ENCODE results near the gene AHNAK2.
"Not testable (repeated sequence)": the region's sequence is repeated elsewhere in the genome, so short reads cannot be mapped to it uniquely, and the experiment has no call there.

The AHNAK2 gene

DNA sequence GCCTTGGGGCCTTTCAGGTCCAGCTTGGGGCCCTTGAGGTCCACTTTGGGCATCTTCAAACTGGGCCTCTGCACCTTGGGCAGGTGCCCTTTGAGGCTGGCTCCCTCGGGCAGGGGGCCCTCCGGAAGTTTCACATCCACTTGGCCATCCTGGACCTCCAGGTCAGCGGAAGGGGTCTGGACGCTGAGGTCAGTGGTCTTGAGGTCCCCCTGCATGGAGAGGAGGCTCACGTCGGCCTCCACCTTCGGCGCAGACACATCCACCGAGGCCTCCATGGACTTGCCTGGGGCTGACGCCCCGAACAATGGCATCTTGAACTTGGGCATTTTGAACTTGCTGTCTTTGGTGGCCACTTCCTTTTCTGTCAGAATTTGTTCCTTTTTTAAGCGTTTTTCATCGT, 25.1 kb downstream of the AHNAK2 start:
- DNase-seq (ENCODE audit: low read depth) = no peak

DNA sequence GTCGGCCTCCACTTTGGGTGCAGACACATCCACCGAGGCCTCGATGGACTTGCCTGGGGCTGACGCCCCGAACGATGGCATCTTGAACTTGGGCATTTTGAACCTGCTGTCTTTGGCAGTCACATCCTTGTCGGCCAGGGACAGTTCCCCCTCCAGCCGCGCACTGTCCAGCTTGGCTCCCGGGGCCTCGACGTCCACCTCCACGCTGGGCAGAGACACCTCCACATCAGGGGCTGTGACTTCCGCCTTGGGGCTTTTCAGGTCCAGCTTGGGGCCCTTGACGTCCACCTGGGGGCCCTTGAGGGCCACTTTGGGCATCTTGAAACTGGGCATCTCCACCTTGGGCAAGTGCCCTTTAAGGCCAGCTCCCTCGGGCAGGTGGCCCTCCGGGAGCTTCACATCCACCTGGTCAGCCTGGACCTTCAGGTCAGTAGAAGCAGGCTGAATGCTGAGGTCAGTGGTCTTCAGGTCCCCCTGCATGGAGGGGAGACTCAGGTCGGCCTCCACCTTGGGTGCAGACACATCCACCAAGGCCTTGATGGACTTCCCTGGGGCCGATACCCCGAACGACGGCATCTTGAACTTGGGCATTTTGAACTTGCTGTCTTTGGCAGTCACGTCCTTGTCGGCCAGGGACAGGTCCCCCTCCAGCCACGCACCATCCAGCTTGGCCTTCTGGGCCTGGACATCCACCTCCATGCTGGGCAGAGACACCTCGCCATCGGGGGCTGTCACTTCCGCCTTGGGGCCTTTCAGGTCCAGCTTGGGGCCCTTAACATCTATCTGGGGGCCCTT, 26.1 kb downstream of the AHNAK2 start:
- not testable (repeated sequence) for DNase-seq (ENCODE audit: low read depth)

DNA sequence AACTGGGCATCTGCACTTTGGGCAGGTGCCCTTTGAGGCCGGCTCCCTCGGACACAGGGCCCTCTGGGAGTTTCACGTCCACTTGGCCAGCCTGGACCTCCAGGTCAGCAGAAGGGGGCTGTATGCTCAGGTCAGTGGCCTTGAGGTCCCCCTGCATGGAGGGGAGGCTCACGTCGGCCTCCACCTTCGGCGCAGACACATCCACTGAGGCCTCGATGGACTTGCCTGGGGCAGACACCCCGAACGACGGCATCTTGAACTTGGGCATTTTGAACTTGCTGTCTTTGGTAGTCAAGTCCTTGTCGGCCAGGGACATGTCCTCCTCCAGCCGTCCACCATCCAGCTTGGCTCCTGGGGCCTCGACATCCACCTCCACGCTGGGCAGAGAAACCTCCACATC, 27.5 kb downstream of the AHNAK2 start:
- not testable (repeated sequence) for DNase-seq (ENCODE audit: low read depth)

DNA sequence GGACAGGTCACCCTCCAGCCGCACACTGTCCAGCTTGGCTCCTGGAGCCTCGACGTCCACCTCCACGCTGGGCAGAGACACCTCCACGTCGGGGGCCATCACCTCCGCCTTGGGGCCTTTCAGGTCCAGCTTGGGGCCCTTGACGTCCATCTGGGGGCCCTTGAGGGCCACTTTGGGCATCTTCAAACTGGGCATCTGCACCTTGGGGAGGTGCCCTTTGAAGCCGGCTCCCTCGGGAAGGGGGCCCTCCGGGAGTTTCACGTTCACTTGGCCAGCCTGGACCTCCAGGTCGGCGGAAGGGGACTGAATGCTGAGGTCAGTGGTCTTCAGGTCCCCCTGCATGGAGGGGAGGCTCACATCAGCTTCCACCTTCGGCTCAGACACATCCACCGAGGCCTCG, 28.2 kb downstream of the AHNAK2 start:
- no peak for DNase-seq (ENCODE audit: low read depth)

DNA sequence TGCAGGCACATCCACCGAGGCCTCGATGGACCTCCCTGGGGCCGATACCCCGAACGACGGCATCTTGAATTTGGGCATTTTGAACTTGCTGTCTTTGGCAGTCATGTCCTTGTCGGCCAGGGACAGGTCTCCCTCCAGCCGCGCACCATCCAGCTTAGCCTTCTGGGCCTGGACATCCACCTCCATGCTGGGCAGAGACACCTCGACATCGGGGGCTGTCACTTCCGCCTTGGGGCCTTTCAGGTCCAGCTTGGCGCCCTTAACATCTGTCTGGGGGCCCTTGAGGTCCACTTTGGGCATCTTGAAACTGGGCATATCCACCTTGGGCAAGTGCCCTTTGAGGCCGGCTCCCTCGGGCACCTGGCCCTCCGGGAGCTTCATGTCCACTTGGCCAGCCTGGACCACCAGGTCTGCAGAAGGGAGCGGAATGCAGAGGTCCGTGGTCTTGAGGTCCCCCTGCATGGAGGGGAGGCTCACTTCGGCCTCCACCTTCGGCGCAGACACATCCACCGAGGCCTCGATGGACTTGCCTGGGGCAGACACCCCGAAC, 28.7 kb downstream of the AHNAK2 start:
- DNase-seq (ENCODE audit: low read depth) = not testable (repeated sequence)

DNA sequence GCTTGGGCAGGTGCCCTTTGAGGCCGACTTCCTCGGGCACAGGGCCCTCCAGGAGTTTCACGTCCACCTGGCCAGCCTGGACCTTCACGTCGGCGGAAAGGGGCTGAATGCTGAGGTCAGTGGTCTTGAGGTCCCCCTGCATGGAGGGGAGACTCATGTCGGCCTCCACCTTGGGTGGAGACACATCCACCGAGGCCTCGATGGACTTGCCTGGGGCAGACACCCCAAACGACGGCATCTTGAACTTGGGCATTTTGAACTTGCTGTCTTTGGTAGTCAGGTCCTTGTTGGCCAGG, 29.5 kb downstream of the AHNAK2 start:
- DNase-seq (ENCODE audit: low read depth) = no peak

DNA sequence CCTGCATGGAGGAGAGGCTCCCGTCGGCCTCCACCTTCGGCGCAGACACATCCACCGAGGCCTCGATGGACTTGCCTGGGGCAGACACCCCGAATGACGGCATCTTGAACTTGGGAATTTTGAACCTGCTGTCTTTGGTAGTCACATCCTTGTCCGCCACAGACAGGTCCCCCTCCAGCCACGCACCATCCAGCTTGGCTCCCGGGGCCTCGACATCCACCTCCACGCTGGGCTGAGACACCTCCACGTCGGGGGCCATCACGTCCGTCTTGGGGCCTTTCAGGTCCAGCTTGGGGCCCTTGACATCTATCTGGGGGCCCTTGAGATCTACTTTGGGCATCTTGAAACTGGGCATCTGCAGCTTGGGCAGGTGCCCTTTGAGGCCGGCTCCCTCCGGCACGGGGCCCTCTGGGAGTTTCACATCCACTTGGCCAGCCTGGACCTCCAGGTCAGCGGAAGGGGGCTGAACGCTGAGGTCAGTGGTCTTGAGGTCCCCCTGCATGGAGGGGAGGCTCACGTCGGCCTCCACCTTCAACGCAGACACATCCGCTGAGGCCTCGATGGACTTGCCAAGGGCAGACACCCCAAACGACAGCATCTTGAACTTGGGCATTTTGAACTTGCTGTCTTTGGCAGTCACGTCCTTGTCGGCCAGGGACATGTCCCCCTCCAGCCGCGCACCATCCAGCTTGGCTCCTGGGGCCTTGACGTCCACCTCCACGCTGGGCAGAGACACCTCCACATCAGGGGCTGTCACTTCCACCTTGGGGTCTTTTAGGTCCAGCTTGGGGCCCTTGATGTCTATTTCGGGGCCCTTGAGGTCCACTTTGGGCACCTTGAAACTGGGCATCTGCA, 30.1 kb downstream of the AHNAK2 start:
- not testable (repeated sequence) for DNase-seq (ENCODE audit: low read depth)

DNA sequence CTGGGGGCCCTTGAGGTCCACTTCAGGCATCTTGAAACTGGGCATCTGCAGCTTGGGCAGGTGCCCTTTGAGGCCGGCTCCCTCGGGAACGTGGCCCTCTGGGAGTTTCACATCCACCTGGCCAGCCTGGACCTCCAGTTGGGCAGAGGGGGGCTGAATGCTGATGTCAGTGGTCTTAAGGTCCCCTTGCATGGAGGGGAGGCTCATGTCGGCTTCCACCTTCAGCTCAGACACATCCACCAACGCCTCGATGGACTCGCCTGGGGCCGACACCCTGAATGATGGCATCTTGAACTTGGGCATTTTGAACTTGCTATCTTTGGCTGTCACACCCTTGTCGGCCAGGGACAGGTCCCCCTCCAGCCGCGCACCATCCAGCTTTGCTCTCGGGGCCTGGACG, 31.0 kb downstream of the AHNAK2 start:
- not testable (repeated sequence) for DNase-seq (ENCODE audit: low read depth)

DNA sequence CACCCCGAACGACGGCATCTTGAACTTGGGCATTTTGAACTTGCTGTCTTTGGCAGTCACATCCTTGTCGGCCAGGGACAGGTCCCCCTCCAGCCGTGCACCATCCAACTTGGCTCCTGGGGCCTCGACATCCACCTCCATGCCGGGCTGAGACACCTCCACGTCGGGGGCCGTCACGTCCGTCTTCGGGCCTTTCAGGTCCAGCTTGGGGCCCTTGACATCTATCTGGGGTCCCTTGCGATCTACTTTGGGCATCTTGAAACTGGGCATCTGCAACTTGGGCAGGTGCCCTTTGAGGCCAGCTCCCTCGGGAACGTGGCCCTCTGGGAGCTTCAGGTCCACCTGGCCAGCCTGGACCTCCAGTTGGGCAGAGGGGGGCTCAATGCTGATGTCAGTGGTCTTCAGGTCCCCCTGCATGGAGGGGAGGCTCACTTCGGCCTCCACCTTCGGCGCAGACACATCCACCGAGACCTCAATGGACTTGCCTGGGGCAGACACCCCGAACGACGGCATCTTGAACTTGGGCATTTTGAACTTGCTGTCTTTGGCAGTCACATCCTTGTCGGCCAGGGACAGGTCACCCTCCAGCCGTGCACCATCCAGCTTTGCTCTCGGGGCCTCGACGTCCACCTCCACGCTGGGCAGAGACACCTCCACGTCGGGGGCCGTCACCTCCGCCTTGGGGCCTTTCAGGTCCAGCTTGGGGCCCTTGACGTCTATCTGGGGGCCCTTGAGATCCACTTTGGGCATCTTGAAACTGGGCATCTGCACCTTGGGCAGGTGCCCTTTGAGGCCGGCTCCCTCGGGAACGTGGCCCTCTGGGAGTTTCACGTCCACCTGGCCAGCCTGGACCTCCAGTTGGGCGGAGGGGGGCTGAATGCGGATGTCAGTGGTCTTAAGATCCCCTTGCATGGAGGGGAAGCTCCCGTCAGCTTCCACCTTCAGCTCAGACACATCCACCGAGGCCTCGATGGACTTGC, 31.9 kb downstream of the AHNAK2 start:
- not testable (repeated sequence) for DNase-seq (ENCODE audit: low read depth)

DNA sequence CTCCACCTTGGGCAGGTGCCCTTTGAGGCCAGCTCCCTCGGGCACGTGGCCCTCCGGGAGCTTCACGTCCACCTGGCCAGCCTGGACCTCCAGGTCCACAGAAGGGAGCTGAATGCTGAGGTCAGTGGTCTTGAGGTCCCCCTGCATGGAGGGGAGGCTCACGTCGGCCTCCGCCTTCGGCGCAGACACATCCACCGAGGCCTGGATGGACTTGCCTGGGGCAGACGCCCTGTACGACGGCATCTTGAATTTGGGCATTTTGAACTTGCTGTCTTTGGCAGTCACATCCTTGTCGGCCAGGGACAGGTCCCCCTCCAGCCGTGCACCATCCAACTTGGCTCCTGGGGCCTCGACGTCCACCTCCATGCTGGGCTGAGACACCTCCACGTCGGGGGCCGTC, 32.9 kb downstream of the AHNAK2 start:
- not testable (repeated sequence) for DNase-seq (ENCODE audit: low read depth)

DNA sequence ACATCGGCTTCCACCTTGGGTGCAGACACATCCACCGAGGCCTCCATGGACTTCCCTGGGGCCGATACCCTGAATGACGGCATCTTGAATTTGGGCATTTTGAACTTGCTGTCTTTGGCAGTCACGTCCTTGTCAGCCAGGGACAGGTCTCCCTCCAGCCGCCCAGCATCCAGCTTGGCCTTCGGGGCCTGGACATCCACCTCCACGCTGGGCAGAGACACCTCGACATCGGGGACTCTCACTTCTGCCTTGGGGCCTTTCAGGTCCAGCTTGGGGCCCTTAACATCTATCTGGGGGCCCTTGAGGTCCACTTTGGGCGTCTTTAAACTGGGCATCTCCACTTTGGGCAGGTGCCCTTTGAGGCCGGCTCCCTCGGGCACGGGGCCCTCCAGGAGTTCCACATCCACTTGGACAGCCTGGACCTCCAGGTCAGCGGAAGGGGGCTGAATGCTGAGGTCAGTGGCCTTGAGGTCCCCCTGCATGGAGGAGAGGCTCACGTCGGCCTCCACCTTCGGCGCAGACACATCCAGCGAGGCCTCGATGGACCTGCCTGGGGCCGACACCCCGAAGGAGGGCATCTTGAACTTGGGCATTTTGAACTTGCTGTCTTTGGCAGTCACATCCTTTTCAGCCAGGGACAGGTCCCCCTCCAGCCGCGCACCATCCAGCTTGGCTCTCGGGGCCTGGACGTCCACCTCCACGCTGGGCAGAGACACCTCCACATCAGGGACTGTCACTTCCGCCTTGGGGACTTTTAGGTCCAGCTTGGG, 33.6 kb downstream of the AHNAK2 start:
- not testable (repeated sequence) for DNase-seq (ENCODE audit: low read depth)

DNA sequence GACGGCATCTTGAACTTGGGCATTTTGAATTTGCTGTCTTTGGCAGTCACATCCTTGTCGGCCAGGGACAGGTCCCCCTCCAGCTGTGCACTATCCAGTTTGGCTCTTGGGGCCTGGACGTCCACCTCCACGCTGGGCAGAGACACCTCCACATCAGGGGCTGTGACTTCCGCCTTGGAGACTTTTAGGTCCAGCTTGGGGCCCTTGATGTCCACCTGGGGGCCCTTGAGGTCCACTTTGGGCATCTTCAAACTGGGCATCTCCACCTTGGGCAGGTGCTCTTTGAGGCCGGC, 34.2 kb downstream of the AHNAK2 start:
- not testable (repeated sequence) for DNase-seq (ENCODE audit: low read depth)

DNA sequence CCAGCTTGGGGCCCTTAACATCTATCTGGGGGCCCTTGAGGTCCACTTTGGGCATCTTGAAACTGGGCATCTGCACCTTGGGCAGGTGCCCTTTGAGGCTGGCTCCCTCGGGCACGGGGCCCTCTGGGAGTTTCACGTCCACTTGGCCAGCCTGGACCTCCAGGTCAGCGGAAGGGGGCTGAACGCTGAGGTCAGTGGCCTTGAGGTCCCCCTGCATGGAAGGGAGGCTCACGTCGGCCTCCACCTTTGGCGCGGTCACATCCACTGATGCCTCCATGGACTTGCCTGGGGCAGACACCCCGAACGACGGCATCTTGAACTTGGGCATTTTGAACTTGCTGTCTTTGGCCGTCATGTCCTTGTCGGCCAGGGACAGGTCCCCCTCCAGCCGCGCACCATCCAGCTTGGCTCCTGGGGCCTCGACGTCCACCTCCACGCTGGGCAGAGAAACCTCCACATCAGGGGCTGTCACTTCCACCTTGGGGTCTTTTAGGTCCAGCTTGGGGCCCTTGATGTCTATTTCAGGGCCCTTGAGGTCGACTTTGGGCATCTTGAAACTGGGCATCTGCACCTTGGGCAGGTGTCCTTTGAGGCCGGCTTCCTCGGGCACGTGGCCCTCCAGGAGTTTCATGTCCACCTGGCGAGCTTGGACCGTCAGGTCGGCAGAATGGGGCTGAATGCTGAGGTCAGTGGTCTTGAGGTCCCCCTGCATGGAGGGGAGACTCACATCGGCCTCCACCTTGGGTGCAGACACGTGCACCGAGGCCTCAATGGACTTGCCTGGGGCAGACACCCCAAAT, 34.8 kb downstream of the AHNAK2 start:
- DNase-seq (ENCODE audit: low read depth) = not testable (repeated sequence)

DNA sequence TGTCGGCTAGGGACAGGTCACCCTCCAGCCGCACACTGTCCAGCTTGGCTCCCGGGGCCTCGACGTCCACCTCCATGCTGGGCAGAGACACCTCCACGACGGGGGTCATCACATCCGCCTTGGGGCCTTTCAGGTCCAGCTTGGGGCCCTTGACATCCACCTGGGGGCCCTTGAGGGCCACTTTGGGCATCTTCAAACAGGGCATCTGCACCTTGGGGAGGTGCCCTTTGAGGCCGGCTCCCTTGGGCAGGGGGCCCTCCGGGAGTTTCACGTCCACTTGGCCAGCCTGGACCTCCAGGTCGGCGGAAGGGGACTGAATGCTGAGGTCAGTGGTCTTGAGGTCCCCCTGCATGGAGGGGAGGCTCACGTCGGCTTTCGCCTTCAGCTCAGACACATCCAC, 35.6 kb downstream of the AHNAK2 start:
- DNase-seq (ENCODE audit: low read depth) = no peak

DNA sequence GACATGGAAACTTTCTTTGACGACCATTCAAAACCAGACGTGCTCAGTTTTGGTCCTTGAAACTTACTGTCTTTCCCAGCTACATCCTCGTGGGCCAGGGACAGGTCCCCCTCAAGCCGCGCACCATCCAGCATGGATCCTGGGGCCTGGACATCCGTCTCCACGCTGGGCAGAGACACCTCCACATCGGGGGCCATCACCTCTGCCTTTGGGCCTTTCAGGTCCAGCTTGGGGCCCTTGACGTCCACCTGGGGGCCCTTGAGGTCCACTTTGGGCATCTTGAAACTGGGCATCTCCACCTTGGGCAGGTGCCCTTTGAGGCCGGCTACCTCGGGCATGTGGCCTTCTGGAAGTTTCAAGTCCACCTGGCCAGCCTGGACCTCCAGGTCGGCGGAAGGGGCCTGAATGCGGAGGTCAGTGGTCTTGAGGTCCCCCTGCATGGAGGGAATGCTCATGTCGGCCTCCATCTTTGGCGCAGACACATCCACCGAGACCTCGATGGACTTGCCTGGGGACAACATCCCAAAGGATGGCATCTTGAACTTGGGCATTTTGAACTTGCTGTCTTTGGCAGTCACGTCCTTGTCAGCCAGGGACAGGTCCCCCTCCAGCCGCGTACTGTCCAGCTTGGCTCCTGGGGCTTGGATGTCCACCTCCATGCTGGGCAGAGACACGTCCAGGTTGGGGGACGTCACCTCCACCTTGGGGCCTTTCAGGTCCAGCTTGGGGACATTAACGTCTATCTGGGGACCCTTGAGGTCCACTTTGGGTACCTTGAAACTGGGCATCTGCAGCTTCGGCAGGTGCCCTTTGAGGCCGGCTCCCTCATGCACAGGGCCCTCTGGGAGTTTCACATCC, 36.4 kb downstream of the AHNAK2 start:
- no peak for DNase-seq (ENCODE audit: low read depth)

DNA sequence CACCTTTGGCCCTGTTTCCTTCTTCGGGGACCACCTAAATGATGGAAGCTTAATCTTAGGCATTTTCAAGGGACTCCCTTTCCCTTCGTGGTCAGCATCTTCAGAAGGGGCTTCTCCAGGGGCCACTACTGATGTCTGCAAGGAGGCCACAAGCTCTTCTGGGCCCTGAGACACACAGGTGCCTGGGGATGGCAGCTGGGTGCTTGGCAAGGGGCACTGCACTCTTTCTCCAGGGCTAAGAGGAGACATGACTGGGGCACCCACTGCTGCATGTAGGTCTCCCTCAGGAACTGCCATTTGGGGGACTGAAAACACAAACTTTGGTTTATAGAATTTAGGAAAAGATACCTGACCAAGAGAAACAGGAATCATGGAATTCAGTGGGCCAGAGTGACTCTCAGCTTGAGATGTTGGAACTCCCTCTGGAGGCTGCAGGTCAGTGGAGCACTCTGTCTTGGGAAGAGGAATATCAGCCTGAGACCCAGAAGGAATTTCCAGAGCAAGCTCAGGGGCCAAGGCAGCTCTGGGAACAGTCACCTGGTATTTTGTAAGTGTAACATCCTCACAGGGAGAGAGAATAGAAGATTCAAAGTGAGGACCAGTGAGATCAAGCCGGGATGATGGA, 37.5 kb downstream of the AHNAK2 start:
- DNase-seq (ENCODE audit: low read depth) = no peak

DNA sequence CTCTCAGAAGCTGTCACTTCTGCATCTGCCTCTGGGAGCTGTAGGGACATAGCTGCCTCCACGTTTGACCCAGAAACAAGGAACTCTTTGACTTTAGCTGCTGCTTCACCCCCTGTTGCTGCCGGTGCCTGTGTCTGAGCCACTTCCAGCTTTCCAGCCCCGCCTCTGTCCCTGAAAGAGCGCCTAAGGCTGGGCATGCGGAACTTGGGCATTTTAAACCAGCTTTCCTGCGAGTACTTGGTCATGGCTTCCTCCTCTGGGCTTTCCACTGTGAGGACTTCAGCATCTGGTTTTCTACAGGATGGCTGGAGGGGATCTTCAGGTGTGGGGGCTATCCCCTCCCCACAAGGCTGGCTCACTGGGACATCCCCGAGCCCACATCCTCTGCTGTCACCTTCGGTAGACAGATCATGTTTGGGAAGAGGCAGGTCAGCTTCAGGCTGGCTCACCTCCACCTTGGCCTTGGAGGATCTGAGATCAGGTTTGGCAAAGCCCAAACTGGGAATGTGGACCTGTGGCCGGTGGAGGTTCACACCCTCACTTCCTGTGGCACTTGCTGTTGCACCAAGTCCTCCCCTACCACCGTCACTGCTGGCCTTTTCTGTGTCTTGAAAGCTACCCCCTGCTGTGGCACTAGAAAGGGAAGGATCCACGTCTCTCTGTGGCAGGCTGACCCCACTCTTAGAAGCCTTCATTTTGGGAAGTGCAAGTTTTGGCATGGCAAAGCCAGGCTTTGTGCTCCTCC, 38.3 kb downstream of the AHNAK2 start:
- no peak for DNase-seq (ENCODE audit: low read depth)

DNA sequence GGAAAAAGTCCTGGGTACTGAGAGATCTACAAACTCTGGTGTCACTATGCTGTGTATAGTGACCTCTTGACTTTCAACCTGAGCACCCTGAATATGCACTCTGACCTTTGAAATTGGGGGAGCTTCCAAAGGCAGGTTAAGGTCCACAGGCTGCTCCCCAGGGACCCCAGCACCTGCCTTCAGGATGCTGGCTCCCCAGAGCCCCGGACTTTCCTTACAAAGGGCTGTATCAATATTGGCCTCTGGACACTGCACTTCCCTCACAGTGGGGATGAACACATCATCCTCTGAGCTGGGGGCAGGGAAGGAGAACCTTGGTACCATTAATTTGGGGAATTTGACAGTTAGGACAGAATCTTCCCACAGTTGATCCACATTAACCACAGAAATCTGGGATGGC, 39.2 kb downstream of the AHNAK2 start:
- no peak for DNase-seq (ENCODE audit: low read depth)

All from iris pigment epithelial cell (primary cell).